A549 treated with RU486 at 1 μM for 4 hours (cell line): ENCODE measurements around the gene ALDH18A1. TPM values are rescaled to one million over a fixed set of nuclear protein-coding genes. Genes with fewer than 3 reads are reported as not detected.

Experiments used
- total RNA-seq: library from RNA; stranded (reverse); fragments of 200-300 nt; extraction: Qiagen RNA extraction; gene quantifications from 5 replicates; pipeline ENCODE4 v1.2.3, GENCODE V29; 2022; ENCODE audit warnings: low read depth

ALDH18A1 gene
- 48.8 to 54.9 TPM (median 49.3 TPM) in 5 replicates for total RNA-seq

DNA sequence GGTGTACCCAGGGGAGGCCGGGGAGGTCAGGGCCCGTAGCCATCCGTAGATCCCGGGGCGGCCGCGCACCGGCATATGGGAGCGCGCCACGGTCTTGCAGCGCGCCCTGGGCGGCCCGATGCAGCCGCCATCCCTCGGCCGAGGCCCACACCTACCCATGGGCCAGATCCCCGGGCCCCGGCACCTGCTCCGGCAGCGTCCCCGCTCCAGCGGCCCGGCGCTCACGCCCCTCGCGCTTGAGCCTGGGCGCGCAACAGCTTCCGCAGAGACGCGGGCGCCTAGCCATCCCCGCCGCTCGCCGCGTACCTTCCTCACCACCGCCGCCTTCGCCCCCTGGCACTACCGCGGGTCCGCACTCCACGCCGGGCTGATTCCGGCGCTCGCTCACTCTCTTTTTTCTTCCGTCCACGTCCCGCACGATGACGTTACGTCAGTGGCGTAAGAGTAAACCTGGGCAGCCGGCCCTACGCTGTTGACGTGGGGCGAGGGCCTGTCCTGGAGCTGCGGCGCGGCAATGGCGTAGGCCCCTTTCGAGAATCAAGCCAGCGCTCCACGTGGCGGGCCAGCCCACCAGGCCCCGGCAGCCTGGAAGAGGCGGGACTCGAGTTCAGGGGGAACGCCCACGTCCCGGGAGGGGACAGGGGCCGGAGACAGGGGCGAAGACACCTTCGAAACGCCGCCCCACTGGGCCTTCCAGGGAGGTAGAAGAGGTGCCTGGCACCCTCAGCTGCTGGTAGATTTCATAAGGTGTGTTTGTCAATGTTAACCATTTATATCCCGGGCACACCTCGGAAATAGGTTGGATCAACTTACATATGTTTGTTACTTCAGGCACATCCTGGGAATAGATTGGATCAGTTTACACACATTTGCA lies at the start of gene ALDH18A1:
Gene ALDH18A1, minus strand, starts transcription at position 421 of the 874 bp plus-strand sequence. CDS start 3,334 bp downstream, outside the sequence.

DNA sequence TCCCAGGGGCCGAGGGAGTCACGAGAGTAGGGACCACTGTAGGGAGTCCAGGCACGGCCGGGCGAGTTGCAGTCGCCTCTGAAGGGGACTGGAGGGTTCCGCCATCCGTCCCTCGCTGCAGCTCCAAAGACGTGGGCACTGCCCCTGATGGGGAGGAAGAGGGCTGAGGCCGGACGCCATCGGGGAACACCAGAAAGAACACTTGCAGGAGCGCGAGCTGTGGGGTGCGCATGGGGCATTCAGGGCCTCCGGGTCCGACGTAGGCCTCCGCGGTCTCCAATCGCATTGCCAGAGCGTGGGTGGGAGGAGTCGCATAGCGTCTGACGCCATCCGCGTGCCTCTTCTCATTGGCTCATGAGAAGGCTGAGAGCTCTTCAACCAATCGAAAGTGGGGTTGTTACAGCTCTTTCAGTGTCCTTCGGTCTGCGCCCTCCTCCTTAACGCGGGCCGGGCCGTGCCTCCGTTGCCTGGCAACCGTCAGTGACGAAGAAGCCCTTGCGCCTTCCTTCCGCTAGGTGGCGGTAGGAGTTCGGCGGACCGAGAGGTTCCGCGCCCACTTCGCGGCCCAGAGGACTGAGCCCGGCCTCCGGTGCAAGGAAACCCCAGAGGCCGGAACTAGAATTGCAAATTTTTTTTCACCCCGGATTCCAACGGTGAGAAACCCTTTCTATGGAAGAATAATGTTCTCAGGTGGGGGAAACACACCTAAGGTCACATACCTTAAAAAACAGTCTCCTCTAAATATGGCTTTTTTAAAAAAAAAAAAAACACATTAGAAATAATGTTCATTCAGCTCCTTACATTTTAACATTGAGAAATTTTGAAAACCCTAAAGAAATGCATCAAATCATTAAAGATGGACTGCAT lies 37.4 kb upstream of the ALDH18A1 start, which contains the start of gene TCTN3:
Gene TCTN3, minus strand, starts transcription at position 260 of the 867 bp plus-strand sequence. Its CDS starts 28 bp downstream, at position 232.

DNA sequence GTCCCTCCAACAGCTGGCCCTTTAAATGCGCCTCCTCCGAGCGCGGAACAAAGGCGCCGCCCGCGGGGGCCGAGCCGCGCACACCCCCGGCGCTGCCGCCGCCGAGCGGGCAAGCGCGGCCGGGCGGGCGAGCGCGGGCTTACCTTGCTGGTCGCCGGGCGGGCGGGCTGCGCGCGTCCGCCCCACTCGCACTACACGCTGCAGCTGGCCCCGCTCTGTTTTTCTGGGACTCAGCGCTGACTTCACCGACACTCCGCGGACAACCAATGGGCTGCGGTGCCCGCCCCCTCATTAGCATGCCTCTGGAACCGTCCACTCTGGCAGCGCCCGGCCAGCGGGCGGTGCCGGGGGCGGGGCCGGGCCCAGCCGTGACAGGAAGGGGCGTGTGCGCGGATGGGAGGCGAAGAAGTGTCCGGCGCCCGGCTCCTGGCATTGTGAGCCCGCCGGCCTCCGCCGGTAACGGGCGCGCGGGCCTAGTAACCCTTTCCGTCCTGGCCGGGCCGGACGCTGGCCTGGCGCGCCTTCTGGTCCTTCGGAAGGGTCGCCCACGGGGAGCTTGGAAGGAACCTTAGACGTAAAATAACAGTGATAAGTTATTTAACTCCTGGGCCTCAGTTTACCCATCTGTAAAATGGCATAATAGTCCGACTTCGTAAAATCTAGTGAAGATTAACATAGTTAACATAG lies 95.2 kb downstream of the ALDH18A1 start, which contains the start of gene SORBS1:
Gene SORBS1, minus strand, starts transcription at position 195 of the 687 bp plus-strand sequence. CDS start 120,236 bp downstream, outside the sequence.

Other genes with a start within 250 kb of the ALDH18A1 start
- gene SORBS1, start 95.3 kb downstream of the ALDH18A1 start, total RNA-seq, result 0.32 to 0.69 TPM (median 0.54 TPM) in 5 replicates
- gene TCTN3, start 37.2 kb upstream of the ALDH18A1 start, total RNA-seq, result 39.7 to 48.8 TPM (median 47.0 TPM) in 5 replicates
- gene ENTPD1, start 99.5 kb upstream of the ALDH18A1 start, total RNA-seq, result 0.09 to 0.12 TPM in 2 of 5 replicates, not detected in the others